PFSK-1 (cell line): Measurements from ENCODE around the gene EVC2.

Source experiments
- POLR2AphosphoS5 ChIP-seq: IDR thresholded peaks from 2 replicates; pipeline ENCODE4 v1.6.1; 2012; ENCODE audit warnings: low read depth, mild to moderate bottlenecking, control low read depth, low read length, moderate library complexity
- REST ChIP-seq, 2 experiments: IDR thresholded peaks; 2 replicates each; pipeline versions ENCODE4 v1.6.1 to v1.8.0; 2011 to 2012; ENCODE audit warnings: low read depth in 2 of 2, low read length in 2 of 2, control low read depth in 1 of 2, inconsistent platforms in 1 of 2, mild to moderate bottlenecking in 1 of 2, moderate library complexity in 1 of 2; ENCODE audit not compliant: insufficient read depth in 1 of 2
- TAF1 ChIP-seq: IDR thresholded peaks from 2 replicates; pipeline ENCODE4 v1.6.1; 2012; ENCODE audit warnings: low read length, control low read depth, borderline replicate concordance; ENCODE audit not compliant: insufficient read depth

- no peak for TF ChIP-seq REST (IDR thresholded peaks at IDR 0.05; ENCODE audit: insufficient read depth in 1 of 2, low read depth in 2 of 2, low read length in 2 of 2)
- TF ChIP-seq POLR2AphosphoS5, result no peak
- TF ChIP-seq TAF1, result no peak
These were observed 88.3 kb downstream of the EVC2 start for GRCh38 chr4:5619913-5620625.
